Psoas muscle (tissue), 8 donors: ENCODE results near the gene MAMSTR. TPM values are rescaled to one million over a fixed set of nuclear protein-coding genes. Genes with fewer than 3 reads are reported as not detected.

Experiments used
- ATAC-seq, 4 donors: fragments of 200-7000 bp; cut with Tn5 transposase; one replicate each; pipeline ENCODE4 v1.9.1; 2020; ENCODE audit warnings: moderate library complexity in 3 of 4, mild to moderate bottlenecking in 2 of 4
- DNase-seq, 2 donors: peaks; one replicate each; pipeline ENCODE4 v3.0.0-alpha.2; 2020
- H3K27ac ChIP-seq: fragments of 200-600 bp; one replicate; pipeline ENCODE4 v1.8.0; 2022
- H3K27me3 ChIP-seq, 3 donors: fragments of 200-600 bp in 1 of 3; one replicate each; pipeline versions ENCODE4 v1.6.1 to v1.8.0; 2013 to 2022; ENCODE audit warnings: low read length in 2 of 3, mild to moderate bottlenecking in 2 of 3, moderate library complexity in 1 of 3; ENCODE audit not compliant: insufficient read depth in 3 of 3
- H3K36me3 ChIP-seq, 2 donors: fragments of 200-600 bp in 1 of 2; one replicate each; pipeline versions ENCODE4 v1.6.1 to v1.8.0; 2013 to 2022; ENCODE audit warnings: low read depth in 1 of 2, mild to moderate bottlenecking in 1 of 2, moderate library complexity in 1 of 2; ENCODE audit not compliant: insufficient read depth in 1 of 2
- H3K4me1 ChIP-seq: fragments of 200-600 bp; one replicate; pipeline ENCODE4 v1.8.0; 2022
- H3K4me3 ChIP-seq: fragments of 200-600 bp; one replicate; pipeline ENCODE4 v1.8.0; 2022; ENCODE audit warnings: mild to moderate bottlenecking
- H3K9me3 ChIP-seq: fragments of 200-600 bp; one replicate; pipeline ENCODE4 v1.8.0; 2022
- CTCF ChIP-seq: fragments of 200-600 bp; IDR thresholded peaks from one replicate; pipeline ENCODE4 v1.8.0; 2022; ENCODE audit warnings: antibody characterized with exemption
- WGBS, 3 donors: extraction: QIAGEN DNeasy Blood & Tissue Kit; methylation state at CpG; one replicate each; pipeline versions ENCODE4 v1.1.6 to v1.1.7; 2013; 5-methylcytosine and 5-hydroxymethylcytosine counted together
- intact Hi-C, 2 donors: fragments of 100-400 bp; cut with DNase I; formaldehyde crosslinking; loops; one replicate each; pipeline versions ENCODE4 v1.11.0 to v1.14.2; 2022
- polyA plus RNA-seq, 3 donors: library from polyadenylated mRNA; stranded (reverse); fragments of 200-250 nt; gene quantifications; one replicate each; pipeline ENCODE4 v1.2.3, GENCODE V29; 2013
- total RNA-seq, 4 donors: library from RNA; stranded (reverse); fragmentation: NEBNext Ultra II Directional in 2 of 4; extraction: Animal tissue kit (Norgen Biotek cat#: 25700) in 2 of 4; gene quantifications; one replicate each; pipeline versions ENCODE4 v1.2.1 to v1.2.4, GENCODE V29; 2021 to 2023
- donor health status: healthy with polysubstance abuse.
- donor health status: DM: no; HTN: no; CAD: no; lungs with moderate emphysema.
- donor health status: Bipolar disorder and iron deficiency.
- donor health status: healthy.
- donor health status: DM: yes; HTN: yes; CAD: no.
- donor health status: DM: no; HTN: no; CAD: no.
- donor health status: DM: no; HTN: no; CAD: no.
- donor health status: DM: yes; HTN: yes; CAD: no.

The MAMSTR gene
- total and polyA plus RNA-seq, 7 donors: 3.1 to 50.9 (median 10.5) TPM

- H3K36me3 ChIP-seq: no peaks in the 10 kb centered on the region
- H3K27ac ChIP-seq: peak within 1 kb of the TSS; percentile 71
- H3K27me3 ChIP-seq: no peaks in the 10 kb centered on the region
- TF ChIP-seq CTCF: no peak
- ATAC-seq (peak; percentile 80 to 91 (median 85)), DNase-seq (peak; percentile 77 to 87)
- no peaks in the 10 kb centered on the region for H3K9me3 ChIP-seq
- intact Hi-C loops: no loop called here
- WGBS, 3 donors: 9 to 15% (median 11%) methylated on average over 31 of the region's 31 CpGs
- no peaks in the 10 kb centered on the region for H3K4me1 ChIP-seq
- H3K4me3 ChIP-seq: peak within 1 kb of the TSS; percentile 62
Observed at GRCh38 chr19:48746738-48747575, 27.4 kb upstream of the MAMSTR start, which contains the start of gene IZUMO1. TSS of gene IZUMO1 (minus strand) at chr19:48746909. CDS start at chr19:48745859, 1,050 bp downstream.

- DNase-seq (no peak), ATAC-seq (no peak)
- Histone ChIP-seq H3K4me3 (peak overlapping the region; percentile 62), H3K4me1 (no peaks in the 10 kb centered on the region), H3K36me3 (no peaks in the 10 kb centered on the region), H3K9me3 (no peaks in the 10 kb centered on the region), H3K27ac (peak overlapping the region; percentile 55), H3K27me3 (no peaks in the 10 kb centered on the region)
- TF ChIP-seq CTCF: no peak
- intact Hi-C loops: no loop called here
- 79 to 86% (median 83%) methylated on average over 8 of the region's 8 CpGs for WGBS, 3 donors
Observed at GRCh38 chr19:48746110-48746509, 26.6 kb upstream of the MAMSTR start.

- DNase-seq: peak; percentile 56 to 75
- Histone ChIP-seq H3K9me3 (no peaks in the 10 kb centered on the region), H3K4me1 (no peaks in the 10 kb centered on the region), H3K4me3 (no peak overlapping the region), H3K27me3 (no peaks in the 10 kb centered on the region), H3K36me3 (no peaks in the 10 kb centered on the region), H3K27ac (no peak overlapping the region)
- intact Hi-C loops: no loop called here
- TF ChIP-seq CTCF: no peak
- WGBS, 3 donors: 36 to 40% (median 37%) methylated on average over 33 of the region's 33 CpGs
- peak; percentile 67 to 78 (median 74) for ATAC-seq
Observed at GRCh38 chr19:48745208-48745995, 25.9 kb upstream of the MAMSTR start.

GRCh38 chr19:48742096-48742495 lies 22.6 kb upstream of the MAMSTR start:
- H3K4me3 ChIP-seq: no peak overlapping the region
- intact Hi-C loops: loop anchor here (5.0 kb wide), 2 partner anchors 65 to 95 kb away; partner anchors contain the start of gene CA11 (in 1 of the 2)
- DNase-seq (no peak), ATAC-seq (no peak)
- peak overlapping the region; percentile 78 for H3K27ac ChIP-seq
- TF ChIP-seq CTCF: no peak
- H3K27me3 ChIP-seq: no peaks in the 10 kb centered on the region
- H3K4me1 ChIP-seq: peaks cover 5% of the 10 kb centered on the region
- no peaks in the 10 kb centered on the region for H3K36me3 ChIP-seq
- no peaks in the 10 kb centered on the region for H3K9me3 ChIP-seq
- 93 to 94% (median 94%) methylated on average over 11 of the region's 11 CpGs for WGBS, 3 donors
